ENCODE results near the gene DMRT3. TPM values are rescaled to one million over a fixed set of nuclear protein-coding genes. Genes with fewer than 3 reads are reported as not detected.

The DMRT3 gene
- total and polyA plus RNA-seq, 9 of the 15 experiments (the other 6 are each of a cell fraction or from before 2014, with no cell fraction given), result not detected

- no peak overlapping the region for H3K9ac ChIP-seq (ENCODE audit: insufficient read depth in 1 of 2, low read depth in 2 of 2, low read length in 2 of 2)
- WGBS (ENCODE audit: insufficient coverage, low coverage, missing lambda C conversion rate), result 3% methylated on average over 23 of the region's 29 CpGs
- in situ Hi-C loops (cut with MboI) (no loop called here), intact Hi-C loops (cut with micrococcal nuclease) (no loop called here)
- POLR2A ChIA-PET, result interaction anchor here (0.6 kb wide), 1 partner anchor 760 kb away, joined by 3 read pairs; no protein-coding TSS in a partner anchor
- H3K36me3 ChIP-seq (ENCODE audit: control insufficient read depth, insufficient read depth, low read length), result no peaks in the 10 kb centered on the region
- peaks cover 0 to 36% of the 10 kb centered on the region in 2 experiments; a peak in 2 of 5 replicates for H3K27me3 ChIP-seq (ENCODE audit: control insufficient read depth in 2 of 2, insufficient read depth in 2 of 2, low read length in 2 of 2)
- H3K9me1 ChIP-seq (ENCODE audit: control insufficient read depth, insufficient read depth, low read length), result no peaks in the 10 kb centered on the region
- TF ChIP-seq FOXA3 (CRISPR knock-in tag; conservative IDR thresholded peaks at IDR 0.05 in 1 of 2, IDR thresholded peaks at IDR 0.05 in 1 of 2) (no peak), RNF2 (IDR thresholded peaks at IDR 0.05) (no peak), ZBTB1 (CRISPR knock-in tag; IDR thresholded peaks at IDR 0.05; ENCODE audit: borderline replicate concordance, low read depth) (no peak), SRSF7 (optimal IDR thresholded peaks at IDR 0.05; ENCODE audit: low read depth, low read length) (no peak)
- no peaks in the 10 kb centered on the region for H3K9me3 ChIP-seq (replicated peaks; ENCODE audit: control insufficient read depth, insufficient read depth, low read depth, low read length)
- CTCF ChIA-PET (ENCODE audit: low intra/inter-chr PET ratio), result no interaction called here
- no TSS peak for BruUV-seq (replicated peaks)
- FAIRE-seq, result no peak
- no peak overlapping the region for H3K4me2 ChIP-seq (ENCODE audit: insufficient read depth, low read length)
- no peak overlapping the region for H3K4me3 ChIP-seq
- no peak overlapping the region for H2AFZ ChIP-seq (ENCODE audit: low read depth, low read length)
- no peaks in the 10 kb centered on the region; a peak in 1 of 5 replicates for H3K4me1 ChIP-seq (replicated peaks in 1 of 2; ENCODE audit: control insufficient read depth in 2 of 2, insufficient read depth in 2 of 2, low read length in 2 of 2)
- no peak for DNase-seq (ENCODE audit: extremely low read depth in 1 of 4, low spot score in 3 of 4)
- no peak overlapping the region for H3K27ac ChIP-seq (ENCODE audit: extremely low read depth, low read depth, low read length)
- no peak for ATAC-seq
- H3K79me2 ChIP-seq (ENCODE audit: control insufficient read depth, insufficient read depth, low read length), result no peaks in the 10 kb centered on the region
- H4K20me1 ChIP-seq (replicated peaks; ENCODE audit: control insufficient read depth, insufficient read depth, low read length), result no peaks in the 10 kb centered on the region
These were observed 2.1 kb upstream of the DMRT3 start for GRCh38 chr9:974031-974995.

Data from K562 (cell line).